BLaER1 (cell line): Measurements from ENCODE around the gene BORCS5.
"Not testable (repeated sequence)": the region's sequence is repeated elsewhere in the genome, so short reads cannot be mapped to it uniquely, and the experiment has no call there.

Source experiments
- H3K27ac ChIP-seq: shearing (Covaris generic); formaldehyde crosslinking; 2 replicates; pipeline ENCODE4 v1.8.1; 2022
- H3K27me3 ChIP-seq: shearing (Covaris generic); formaldehyde crosslinking; 2 replicates; pipeline ENCODE4 v1.8.1; 2022
- H3K36me3 ChIP-seq: shearing (Covaris generic); formaldehyde crosslinking; 2 replicates; pipeline ENCODE4 v1.8.1; 2022
- H3K4me1 ChIP-seq: shearing (Covaris generic); formaldehyde crosslinking; 2 replicates; pipeline ENCODE4 v1.8.1; 2022
- H3K4me2 ChIP-seq: shearing (Covaris generic); formaldehyde crosslinking; 2 replicates; pipeline ENCODE4 v1.8.1; 2022
- H3K4me3 ChIP-seq: shearing (Covaris generic); formaldehyde crosslinking; 2 replicates; pipeline ENCODE4 v1.8.1; 2022
- H3K9ac ChIP-seq: shearing (Covaris generic); formaldehyde crosslinking; 2 replicates; pipeline ENCODE4 v1.8.1; 2022
- H3K9me3 ChIP-seq: shearing (Covaris generic); formaldehyde crosslinking; 2 replicates; pipeline ENCODE4 v1.8.1; 2022
- H4K20me1 ChIP-seq: shearing (Covaris generic); formaldehyde crosslinking; 2 replicates; pipeline ENCODE4 v1.8.1; 2022
- Cebpa-rat ChIP-seq: shearing (Covaris generic); IDR thresholded peaks from 2 replicates; pipeline ENCODE4 v1.8.1; 2022

Gene BORCS5

DNA sequence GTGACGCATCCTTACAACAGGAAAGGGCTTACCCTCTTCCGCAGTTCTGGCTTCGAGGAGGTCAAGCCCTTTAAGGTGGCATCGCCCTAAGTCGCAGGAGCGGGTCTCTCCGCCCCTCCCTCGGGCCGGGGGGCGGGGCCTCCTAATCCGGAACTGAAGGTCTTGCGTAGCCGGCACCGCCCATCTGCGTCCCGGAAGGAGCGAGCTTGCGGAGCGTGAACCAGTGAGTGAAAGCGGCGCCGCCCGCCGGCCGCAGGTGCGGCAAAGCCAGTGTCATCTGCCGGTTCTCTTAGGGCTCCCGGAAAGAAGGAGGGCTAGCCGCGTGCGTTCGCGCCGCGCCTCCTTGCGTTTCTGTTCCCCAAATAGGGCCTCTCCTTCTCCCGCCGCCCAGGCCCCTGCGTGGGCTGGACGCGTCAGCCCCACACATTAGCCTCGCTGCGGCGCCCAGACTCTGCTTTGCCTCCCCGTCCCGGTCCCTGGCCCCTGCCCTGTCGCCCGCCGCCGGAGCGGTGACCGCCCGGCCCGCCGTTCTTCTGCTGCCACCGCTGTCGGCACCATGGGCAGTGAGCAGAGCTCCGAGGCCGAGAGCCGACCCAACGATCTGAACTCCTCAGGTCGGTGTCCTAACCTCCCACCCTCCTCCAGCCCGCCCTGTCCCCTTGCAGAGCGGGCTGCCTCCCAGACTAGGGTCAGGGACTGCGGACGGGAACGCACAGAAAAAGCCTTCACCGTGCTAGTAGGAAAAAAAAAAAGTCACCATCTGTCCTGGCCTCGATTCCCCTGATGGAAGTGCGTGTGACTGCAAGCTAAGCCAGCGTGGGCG is at the start of gene BORCS5:
BORCS5 (plus strand) TSS at position 183 of the 823 bp plus-strand sequence; CDS start at position 557, 374 bp downstream.
- no peak for TF ChIP-seq Cebpa-rat
- Histone ChIP-seq H4K20me1 (no peaks in the 10 kb centered on the region), H3K27me3 (no peaks in the 10 kb centered on the region), H3K27ac (peak within 1 kb of the TSS; percentile 97), H3K9ac (peak within 1 kb of the TSS; percentile 94), H3K9me3 (no peaks in the 10 kb centered on the region), H3K4me2 (peak within 1 kb of the TSS; percentile 90), H3K36me3 (no peaks in the 10 kb centered on the region), H3K4me3 (peak within 1 kb of the TSS; percentile 86), H3K4me1 (peaks cover 33% of the 10 kb centered on the region)

DNA sequence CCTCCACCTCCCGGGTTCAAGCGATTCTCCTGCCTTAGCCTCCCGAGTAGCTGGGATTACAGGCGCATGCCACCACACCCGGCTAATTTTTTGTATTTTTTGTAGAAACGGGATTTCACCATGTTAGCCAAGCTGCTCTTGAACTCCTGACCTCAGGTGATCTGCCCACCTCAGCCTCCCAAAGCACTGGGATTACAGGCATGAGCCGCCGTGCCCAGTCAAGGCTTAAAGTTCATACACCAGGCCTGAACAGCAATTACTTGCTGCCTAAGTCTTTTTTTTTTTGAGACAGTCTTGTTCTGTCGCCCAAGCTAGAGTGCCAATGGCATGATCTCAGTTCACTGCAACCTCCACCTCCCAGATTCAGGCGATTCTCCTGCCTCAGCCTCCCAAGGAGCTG is 46.2 kb upstream of the BORCS5 start:
- not testable (repeated sequence) for H3K4me3 ChIP-seq, H4K20me1 ChIP-seq, H3K36me3 ChIP-seq, H3K9ac ChIP-seq, H3K9me3 ChIP-seq, H3K4me1 ChIP-seq, H3K27ac ChIP-seq, H3K27me3 ChIP-seq, H3K4me2 ChIP-seq

DNA sequence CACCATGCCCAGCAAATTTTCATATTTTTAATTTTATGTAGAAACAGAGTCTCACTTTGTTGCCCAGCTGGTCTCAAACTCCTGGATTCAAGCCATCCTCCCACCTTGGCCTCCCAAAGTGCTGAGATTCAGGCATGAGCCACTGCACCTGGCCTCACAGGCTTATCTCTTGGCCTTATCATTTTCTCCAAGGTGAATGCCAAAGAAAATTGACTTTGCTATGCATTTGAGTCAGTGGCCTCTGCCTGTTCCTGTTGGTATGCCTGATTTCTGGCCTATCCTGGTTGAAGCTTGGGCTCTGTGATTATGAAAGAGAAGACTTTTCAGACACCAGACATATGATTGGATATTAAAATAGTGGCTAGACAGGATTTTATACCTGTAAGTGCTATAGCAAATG is 41.0 kb upstream of the BORCS5 start:
- Histone ChIP-seq H3K27me3 (no peaks in the 10 kb centered on the region), H3K4me2 (no peak overlapping the region), H3K4me3 (no peak overlapping the region), H3K9ac (no peak overlapping the region), H3K4me1 (no peaks in the 10 kb centered on the region), H3K27ac (no peak overlapping the region), H3K9me3 (no peaks in the 10 kb centered on the region), H4K20me1 (no peaks in the 10 kb centered on the region), H3K36me3 (no peaks in the 10 kb centered on the region)
- TF ChIP-seq Cebpa-rat = no peak

DNA sequence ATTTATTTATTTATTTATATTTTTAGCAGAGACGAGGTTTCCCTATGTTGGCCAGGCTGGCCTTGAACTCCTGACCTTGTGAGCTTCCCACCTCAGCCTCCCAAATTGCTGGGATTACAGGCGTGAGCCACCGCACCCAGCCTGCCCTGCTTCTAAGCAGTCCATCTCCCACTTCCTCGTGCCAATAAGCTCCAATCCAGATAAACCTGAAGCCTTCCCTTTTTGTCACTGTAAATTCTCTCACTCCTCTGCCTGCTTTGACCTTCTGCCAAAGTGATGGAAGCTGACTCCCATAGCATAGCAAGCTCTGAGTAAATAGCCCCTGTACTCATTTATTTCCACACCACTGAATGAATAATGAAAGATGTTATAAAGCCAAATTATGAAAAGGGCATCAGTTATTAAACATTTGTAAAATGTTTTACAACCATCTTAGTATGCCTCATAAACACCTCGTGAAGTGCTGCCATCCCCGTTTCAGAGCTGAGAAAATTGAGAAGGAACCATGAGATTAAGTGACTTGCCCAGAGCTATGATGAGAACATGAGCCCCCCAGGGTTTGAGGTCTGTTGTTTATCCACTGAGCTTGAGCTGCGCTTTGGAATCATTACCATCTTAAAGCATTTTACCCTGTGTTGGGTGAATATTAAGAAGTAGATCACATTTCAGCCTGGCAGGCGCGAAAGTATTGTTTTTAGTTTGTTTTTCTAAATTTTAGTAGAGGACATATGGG is 37.3 kb upstream of the BORCS5 start:
- no peaks in the 10 kb centered on the region for H3K27me3 ChIP-seq

DNA sequence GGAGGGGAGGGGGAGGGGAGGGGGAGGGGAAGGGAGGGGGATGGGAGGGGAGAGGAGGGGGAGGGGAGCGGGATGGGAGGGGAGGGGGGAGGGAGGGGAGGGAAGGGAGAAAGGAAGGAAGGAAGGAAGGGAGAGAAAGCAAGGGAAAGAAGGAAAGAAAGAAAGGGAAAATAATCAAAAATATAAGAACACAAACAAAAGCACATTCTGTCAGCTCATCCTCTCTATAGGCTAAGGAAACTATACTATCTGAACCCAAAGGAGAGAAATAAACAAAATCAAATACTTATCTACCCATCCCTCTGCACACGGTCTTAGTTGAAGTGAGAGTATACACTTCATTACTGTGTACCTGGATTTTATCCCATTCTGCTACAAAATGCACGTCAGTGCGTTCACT is 33.8 kb upstream of the BORCS5 start:
- Histone ChIP-seq H3K27me3 (no peaks in the 10 kb centered on the region), H3K36me3 (no peaks in the 10 kb centered on the region), H3K4me3 (no peak overlapping the region), H3K9me3 (no peaks in the 10 kb centered on the region), H3K4me1 (peaks cover 8% of the 10 kb centered on the region; the same call in 1 of the 2 replicates), H3K9ac (no peak overlapping the region), H4K20me1 (no peaks in the 10 kb centered on the region), H3K4me2 (no peak overlapping the region), H3K27ac (no peak overlapping the region)
- TF ChIP-seq Cebpa-rat = no peak

More for the DNA sequence above, 37.3 kb upstream of the BORCS5 start:
- H4K20me1 ChIP-seq = no peaks in the 10 kb centered on the region
- H3K4me2 ChIP-seq = no peak overlapping the region
- no peak overlapping the region for H3K27ac ChIP-seq
- no peak overlapping the region for H3K9ac ChIP-seq
- H3K4me3 ChIP-seq = no peak overlapping the region
- no peaks in the 10 kb centered on the region for H3K9me3 ChIP-seq
- no peak for TF ChIP-seq Cebpa-rat
- no peaks in the 10 kb centered on the region for H3K36me3 ChIP-seq
- no peaks in the 10 kb centered on the region for H3K4me1 ChIP-seq

DNA sequence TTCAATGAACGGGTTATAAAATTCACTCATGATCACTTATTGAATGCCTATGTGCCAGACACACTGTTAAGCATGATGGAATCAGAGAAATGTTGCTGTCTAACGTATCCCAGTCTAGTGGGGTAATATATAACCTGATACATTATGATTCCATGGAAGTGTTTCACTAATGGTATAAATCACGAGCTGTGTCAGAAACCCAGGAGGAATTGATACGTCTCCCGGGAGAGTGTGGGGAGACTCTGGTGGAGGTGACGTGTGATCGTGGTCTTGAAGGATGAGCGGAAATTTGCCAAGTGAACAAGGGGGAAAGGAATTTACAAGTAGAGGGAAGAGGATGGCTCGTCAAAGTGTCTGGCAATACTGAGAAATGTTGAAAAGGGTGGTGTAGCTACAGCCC is 33.3 kb upstream of the BORCS5 start:
- no peak overlapping the region for H3K27ac ChIP-seq
- H3K36me3 ChIP-seq = no peaks in the 10 kb centered on the region
- H3K4me2 ChIP-seq = no peak overlapping the region
- peaks cover 8% of the 10 kb centered on the region; the same call in 1 of the 2 replicates for H3K4me1 ChIP-seq
- no peak for TF ChIP-seq Cebpa-rat
- no peak overlapping the region for H3K9ac ChIP-seq
- H3K27me3 ChIP-seq = no peaks in the 10 kb centered on the region
- H4K20me1 ChIP-seq = no peaks in the 10 kb centered on the region
- H3K9me3 ChIP-seq = no peaks in the 10 kb centered on the region
- H3K4me3 ChIP-seq = no peak overlapping the region

DNA sequence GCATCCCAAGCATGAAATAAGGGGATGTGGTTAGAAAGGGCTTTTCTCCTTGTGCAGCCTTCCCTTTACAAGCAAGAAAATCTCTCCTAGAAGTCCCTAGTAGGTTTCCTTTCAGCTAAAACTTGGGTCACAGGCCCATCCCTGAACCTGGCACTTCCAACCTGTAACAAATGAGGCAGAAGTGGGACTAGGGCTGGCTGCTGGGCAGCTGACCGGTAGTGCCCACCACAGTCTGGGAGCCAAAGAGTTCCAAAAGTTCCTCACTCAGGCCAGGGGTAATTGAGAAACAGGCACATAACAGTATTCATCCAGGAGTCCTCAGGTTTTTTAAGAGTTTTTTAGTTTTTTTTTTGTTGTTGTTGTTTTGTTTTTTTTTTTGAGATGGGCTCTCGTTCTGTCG is 30.6 kb upstream of the BORCS5 start:
- no peak overlapping the region for H3K4me3 ChIP-seq
- H3K4me1 ChIP-seq = peaks cover 8% of the 10 kb centered on the region; the same call in 1 of the 2 replicates
- no peaks in the 10 kb centered on the region for H3K9me3 ChIP-seq
- H3K4me2 ChIP-seq = no peak overlapping the region
- H3K27ac ChIP-seq = no peak overlapping the region
- H4K20me1 ChIP-seq = no peaks in the 10 kb centered on the region
- TF ChIP-seq Cebpa-rat = no peak
- no peaks in the 10 kb centered on the region for H3K36me3 ChIP-seq
- no peak overlapping the region for H3K9ac ChIP-seq
- H3K27me3 ChIP-seq = no peaks in the 10 kb centered on the region

DNA sequence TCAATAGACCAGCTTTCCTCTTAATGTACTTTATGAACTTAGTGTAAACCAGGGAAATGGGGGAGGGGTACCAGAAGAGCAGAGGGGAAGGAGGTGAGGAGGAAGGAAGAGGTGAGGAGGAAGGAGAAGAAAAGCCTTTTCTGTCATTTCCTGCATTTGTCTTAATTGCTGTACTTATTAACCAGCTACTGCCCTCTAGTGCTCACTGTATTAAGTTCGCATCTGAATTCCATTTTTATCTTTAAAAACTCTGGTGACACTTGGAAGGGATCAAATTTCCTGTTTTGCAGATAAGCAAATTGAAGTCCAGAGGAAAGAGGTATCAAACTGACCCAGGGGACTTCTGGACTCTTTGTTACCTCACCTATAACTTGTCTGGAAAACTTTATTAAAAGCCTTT is 29.1 kb upstream of the BORCS5 start:
- no peak for TF ChIP-seq Cebpa-rat
- H4K20me1 ChIP-seq = no peaks in the 10 kb centered on the region
- H3K36me3 ChIP-seq = no peaks in the 10 kb centered on the region
- no peaks in the 10 kb centered on the region for H3K27me3 ChIP-seq
- H3K4me3 ChIP-seq = no peak overlapping the region
- peaks cover 14% of the 10 kb centered on the region for H3K4me1 ChIP-seq
- 0 out of 2 replicates have a peak overlapping the region, but pooled peaks have one; percentile 8 for H3K27ac ChIP-seq
- no peak overlapping the region for H3K9ac ChIP-seq
- H3K9me3 ChIP-seq = no peaks in the 10 kb centered on the region
- peak overlapping the region; percentile 10 for H3K4me2 ChIP-seq

DNA sequence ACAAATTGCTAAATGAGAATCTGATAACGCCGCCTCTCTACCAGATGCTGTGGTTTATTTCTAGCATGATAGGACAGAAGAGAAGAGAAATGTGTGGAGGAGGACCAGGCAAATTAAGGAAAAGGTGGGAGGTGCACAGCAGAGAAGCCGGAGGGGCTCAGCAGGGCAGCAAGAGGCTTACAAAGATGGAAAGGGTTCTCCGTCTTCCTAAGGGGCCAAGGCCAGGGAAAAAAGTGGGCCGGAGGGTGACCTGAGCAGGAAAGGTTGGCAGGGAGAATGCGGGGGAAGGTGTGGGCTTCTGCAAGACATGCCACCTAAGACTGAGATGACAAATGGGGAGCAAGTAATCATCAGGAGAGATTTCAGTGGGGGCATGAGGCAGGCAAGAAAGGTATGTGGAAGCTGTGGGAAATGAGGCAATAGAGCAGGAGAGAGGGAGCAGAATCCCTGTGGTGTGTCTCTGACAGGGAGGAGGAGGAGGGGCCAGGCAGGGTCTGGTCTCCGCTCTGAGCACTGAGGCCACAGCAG is 25.6 kb upstream of the BORCS5 start:
- H4K20me1 ChIP-seq = no peaks in the 10 kb centered on the region
- H3K9me3 ChIP-seq = no peaks in the 10 kb centered on the region
- peaks cover 37% of the 10 kb centered on the region for H3K4me1 ChIP-seq
- no peak overlapping the region for H3K27ac ChIP-seq
- no peak overlapping the region for H3K9ac ChIP-seq
- no peak for TF ChIP-seq Cebpa-rat
- H3K27me3 ChIP-seq = no peaks in the 10 kb centered on the region
- no peak overlapping the region for H3K4me2 ChIP-seq
- H3K36me3 ChIP-seq = no peaks in the 10 kb centered on the region
- H3K4me3 ChIP-seq = no peak overlapping the region

DNA sequence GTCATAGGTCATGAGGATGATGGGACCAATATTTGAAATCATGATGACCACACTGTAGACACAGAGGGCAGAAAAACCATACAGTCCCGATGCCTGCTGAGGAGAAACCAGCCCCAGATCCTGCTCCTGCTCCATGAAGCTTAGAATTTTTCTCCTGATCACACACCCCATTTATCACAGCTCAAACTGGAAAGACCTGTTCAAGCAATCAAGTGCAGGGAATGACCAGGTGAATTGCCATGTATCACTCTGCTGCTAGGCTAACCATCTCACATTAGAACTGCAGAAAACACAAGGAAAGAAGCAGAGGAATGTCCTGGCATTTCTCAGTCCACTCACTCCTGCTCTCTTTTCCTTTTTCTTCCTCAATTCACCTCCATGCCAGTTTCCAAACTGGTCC is 25.0 kb upstream of the BORCS5 start:
- no peak overlapping the region for H3K9ac ChIP-seq
- H3K9me3 ChIP-seq = no peaks in the 10 kb centered on the region
- H3K4me2 ChIP-seq = no peak overlapping the region
- H3K36me3 ChIP-seq = no peaks in the 10 kb centered on the region
- no peak for TF ChIP-seq Cebpa-rat
- H3K27me3 ChIP-seq = no peaks in the 10 kb centered on the region
- no peak overlapping the region for H3K4me3 ChIP-seq
- H4K20me1 ChIP-seq = no peaks in the 10 kb centered on the region
- no peak overlapping the region for H3K27ac ChIP-seq
- peaks cover 37% of the 10 kb centered on the region for H3K4me1 ChIP-seq
